Measurements from ENCODE around the gene OR2AG1.

- no peak for TF ChIP-seq CTCF (IDR thresholded peaks at IDR 0.05; ENCODE audit: low read depth, low read length)
- TF ChIP-seq EZH2phosphoT487 (IDR thresholded peaks at IDR 0.05; ENCODE audit: low read depth): no peak
These were observed 16.6 kb downstream of the OR2AG1 start, which contains the start of gene OR6A2 for GRCh38 chr11:6799402-6799801.

All from OCI-LY3 (cell line).